B cell (primary cell): ENCODE results near the gene ASIC3. TPM values are rescaled to one million over a fixed set of nuclear protein-coding genes. Genes with fewer than 3 reads are reported as not detected.

ENCODE experiments used
- ATAC-seq: fragments of 200-7000 bp; cut with Tn5 transposase; one replicate; pipeline ENCODE4 v1.10.0; 2021; ENCODE audit warnings: low read depth, mild to moderate bottlenecking, moderate number of reproducible peaks, moderate library complexity
- CTCF ChIA-PET: fragments of 350-600 bp; sonication (Branson Sonifier 250); formaldehyde crosslinking; loops from one replicate; lab custom pipeline; 2021; ENCODE audit warnings: antibody characterized with exemption, inconsistent platforms; lab: Charles Lee
- POLR2A ChIA-PET: fragments of 350-600 bp; sonication (Branson Sonifier 250); formaldehyde crosslinking; loops from one replicate; lab custom pipeline; 2021; ENCODE audit warnings: antibody characterized with exemption; lab: Charles Lee
- DNase-seq: peaks from one replicate; pipeline ENCODE4 v3.0.0; 2013
- H2AFZ ChIP-seq: 2 replicates; pipeline ENCODE4 v1.6.1; 2012; ENCODE audit warnings: mild to moderate bottlenecking, low read depth, low read length; ENCODE audit not compliant: insufficient read depth, poor library complexity, severe bottlenecking
- H3K27ac ChIP-seq, 2 donors: 1 replicate in 1 of 2; 2 replicates in 1 of 2; pipeline ENCODE4 v1.5.1; 2012 to 2013; ENCODE audit warnings: low read length in 2 of 2, mild to moderate bottlenecking in 2 of 2, moderate library complexity in 1 of 2
- H3K27me3 ChIP-seq, 4 experiments: fragments of 200-600 bp in 1 of 4; sonication (generic) in 1 of 4; replicated peaks in 1 of 4; 1 replicate in 2 of 4; 2 replicates in 2 of 4; pipeline versions ENCODE4 v1.6.1 to v1.7.0; 2013 to 2016; ENCODE audit warnings: low read length in 3 of 4, mild to moderate bottlenecking in 2 of 4, mixed read lengths in 1 of 4, moderate library complexity in 1 of 4; ENCODE audit not compliant: insufficient read depth in 4 of 4, control insufficient read depth in 3 of 4; ENCODE audit errors: control extremely low read depth in 1 of 4
- H3K36me3 ChIP-seq, 2 experiments: replicated peaks in 1 of 2; 1 replicate in 1 of 2; 2 replicates in 1 of 2; pipeline versions ENCODE4 v1.6.1 to v1.7.1; 2013; ENCODE audit warnings: low read length in 1 of 2; ENCODE audit not compliant: insufficient read depth in 2 of 2, control insufficient read depth in 1 of 2; ENCODE audit errors: control extremely low read depth in 1 of 2, extremely low read depth in 1 of 2
- H3K4me1 ChIP-seq, 2 donors: fragments of 200-600 bp in 1 of 2; sonication (generic) in 1 of 2; 1 replicate in 1 of 2; 2 replicates in 1 of 2; pipeline versions ENCODE4 v1.5.1 to v1.6.1; 2013 to 2017; ENCODE audit warnings: low read length in 2 of 2; ENCODE audit not compliant: control insufficient read depth in 2 of 2, insufficient read depth in 2 of 2
- H3K4me2 ChIP-seq: replicated peaks from 2 replicates; pipeline ENCODE3; 2012; ENCODE audit warnings: mild to moderate bottlenecking, low read depth, low read length; ENCODE audit not compliant: poor library complexity, severe bottlenecking
- H3K4me3 ChIP-seq, 5 experiments: fragments of 200-600 bp in 1 of 5; sonication (generic) in 1 of 5; 1 replicate in 3 of 5; 2 replicates in 2 of 5; pipeline versions ENCODE4 v1.5.1 to v1.7.0; 2011 to 2016; ENCODE audit warnings: low read length in 4 of 5, mild to moderate bottlenecking in 4 of 5, low read depth in 2 of 5, control low read depth in 1 of 5, moderate library complexity in 1 of 5; ENCODE audit not compliant: insufficient read depth in 1 of 5; ENCODE audit errors: control extremely low read depth in 1 of 5, extremely low read depth in 1 of 5
- H3K79me2 ChIP-seq: fragments of 200-600 bp; sonication (generic); one replicate; pipeline ENCODE4 v1.6.0; 2016; ENCODE audit warnings: low read length; ENCODE audit not compliant: control insufficient read depth, insufficient read depth
- H3K9ac ChIP-seq: fragments of 200-600 bp; sonication (generic); 2 replicates; pipeline ENCODE4 v1.6.1; 2017; ENCODE audit warnings: mild to moderate bottlenecking, low read length, moderate library complexity
- H3K9me3 ChIP-seq, 3 donors: one replicate each; pipeline versions ENCODE4 v1.6.1 to v1.7.1; 2013; ENCODE audit warnings: low read length in 2 of 3; ENCODE audit not compliant: control insufficient read depth in 2 of 3, insufficient read depth in 1 of 3; ENCODE audit errors: control extremely low read depth in 1 of 3
- H4K20me1 ChIP-seq: 2 replicates; pipeline ENCODE4 v1.6.0; 2012; ENCODE audit warnings: mild to moderate bottlenecking, low read length; ENCODE audit not compliant: insufficient read depth, control insufficient read depth, poor library complexity, severe bottlenecking
- H3K27ac Mint-ChIP-seq: one replicate; pipeline ENCODE4 v1.8.0; 2021; ENCODE audit warnings: mixed read lengths
- H3K27me3 Mint-ChIP-seq: one replicate; pipeline ENCODE4 v1.8.0; 2021; ENCODE audit warnings: mixed read lengths
- H3K4me1 Mint-ChIP-seq: one replicate; pipeline ENCODE4 v1.8.0; 2021; ENCODE audit warnings: mixed read lengths
- H3K4me3 Mint-ChIP-seq: one replicate; pipeline ENCODE4 v1.8.0; 2021; ENCODE audit warnings: mixed read lengths
- H3K9me3 Mint-ChIP-seq: one replicate; pipeline ENCODE4 v1.8.0; 2022; ENCODE audit warnings: mixed read lengths; ENCODE audit not compliant: insufficient read depth
- EZH2 ChIP-seq: IDR thresholded peaks from 2 replicates; pipeline ENCODE4 v1.6.1; 2012; ENCODE audit warnings: borderline replicate concordance, low read depth, mild to moderate bottlenecking, moderate library complexity, low read length; ENCODE audit not compliant: insufficient read depth, poor library complexity, severe bottlenecking
- WGBS: methylation state at CpG from one replicate; pipeline ENCODE4 v1.1.5; 2013; ENCODE audit warnings: missing lambda C conversion rate; ENCODE audit not compliant: insufficient coverage; 5-methylcytosine and 5-hydroxymethylcytosine counted together
- intact Hi-C: fragments of 100-400 bp; cut with micrococcal nuclease; formaldehyde crosslinking; loops from one replicate; pipeline ENCODE4 v1.10.0; 2022
- polyA plus RNA-seq: library from polyadenylated mRNA; depleted of rRNA; stranded (reverse); fragments of >200 nt; gene quantifications from 2 replicates; pipeline ENCODE4 v1.2.3, GENCODE V29; 2012
- total RNA-seq, 2 donors: library from RNA; stranded (reverse); fragments of 120-200 nt in 1 of 2; gene quantifications; 1 replicate in 1 of 2; 2 replicates in 1 of 2; pipeline versions ENCODE4 v1.2.3 to v1.2.4, GENCODE V29; 2013 to 2022
- TF ChIP-seq, protein P1 (sequence below): fragments of 200-600 bp; IDR thresholded peaks from one replicate; pipeline ENCODE4 v1.8.0; 2022; ENCODE audit warnings: antibody characterized with exemption, mild to moderate bottlenecking

Gene ASIC3
- total and polyA plus RNA-seq, 2 donors (not counting 1 experiment from before 2014, with no cell fraction given): 4.8 to 5.0 TPM

DNA sequence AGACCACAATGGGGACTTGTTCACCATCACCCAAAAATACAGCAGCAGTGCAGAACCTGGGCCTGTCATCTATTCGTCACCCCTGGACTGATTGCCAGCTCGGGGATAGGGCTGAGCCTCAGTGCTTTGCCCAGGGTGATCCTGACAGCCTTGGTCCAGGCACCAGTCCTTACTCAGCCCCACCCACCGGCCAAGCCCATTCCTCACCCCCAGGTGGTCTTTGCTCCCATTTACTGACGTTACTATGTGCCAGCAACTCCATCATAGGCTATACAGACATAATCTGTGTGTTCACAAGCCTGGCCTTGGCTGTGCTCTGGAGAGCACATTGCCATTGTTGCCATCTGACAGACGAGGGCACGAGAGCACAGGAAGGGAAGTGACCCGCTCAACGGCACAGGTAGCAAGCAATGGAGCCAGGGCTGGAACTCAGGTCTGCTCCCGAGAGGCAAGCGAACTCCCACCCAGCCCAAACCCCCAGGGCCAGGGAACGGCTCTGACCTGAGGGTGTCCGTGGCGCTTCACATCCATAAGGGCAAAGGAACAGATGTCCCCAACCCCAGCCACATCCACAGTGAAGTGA is 30.9 kb upstream of the ASIC3 start:
- peaks cover 0 to 28% (median 0%) of the 10 kb centered on the region in 3 donors for H3K9me3 ChIP-seq
- H3K9ac ChIP-seq: peak overlapping the region; percentile 60
- no peaks in the 10 kb centered on the region for H4K20me1 ChIP-seq
- Mint-ChIP-seq H3K4me3 (peak overlapping the region; percentile 91), H3K4me1 (peaks cover 52% of the 10 kb centered on the region), H3K9me3 (no peaks in the 10 kb centered on the region), H3K27ac (no peak overlapping the region), H3K27me3 (peaks cover 25% of the 10 kb centered on the region)
- peaks cover 36 to 48% of the 10 kb centered on the region in 2 donors for H3K4me1 ChIP-seq
- peak overlapping the region; percentile 77 for H2AFZ ChIP-seq
- TF ChIP-seq EZH2: no peak
- TF ChIP-seq, protein P1, sequence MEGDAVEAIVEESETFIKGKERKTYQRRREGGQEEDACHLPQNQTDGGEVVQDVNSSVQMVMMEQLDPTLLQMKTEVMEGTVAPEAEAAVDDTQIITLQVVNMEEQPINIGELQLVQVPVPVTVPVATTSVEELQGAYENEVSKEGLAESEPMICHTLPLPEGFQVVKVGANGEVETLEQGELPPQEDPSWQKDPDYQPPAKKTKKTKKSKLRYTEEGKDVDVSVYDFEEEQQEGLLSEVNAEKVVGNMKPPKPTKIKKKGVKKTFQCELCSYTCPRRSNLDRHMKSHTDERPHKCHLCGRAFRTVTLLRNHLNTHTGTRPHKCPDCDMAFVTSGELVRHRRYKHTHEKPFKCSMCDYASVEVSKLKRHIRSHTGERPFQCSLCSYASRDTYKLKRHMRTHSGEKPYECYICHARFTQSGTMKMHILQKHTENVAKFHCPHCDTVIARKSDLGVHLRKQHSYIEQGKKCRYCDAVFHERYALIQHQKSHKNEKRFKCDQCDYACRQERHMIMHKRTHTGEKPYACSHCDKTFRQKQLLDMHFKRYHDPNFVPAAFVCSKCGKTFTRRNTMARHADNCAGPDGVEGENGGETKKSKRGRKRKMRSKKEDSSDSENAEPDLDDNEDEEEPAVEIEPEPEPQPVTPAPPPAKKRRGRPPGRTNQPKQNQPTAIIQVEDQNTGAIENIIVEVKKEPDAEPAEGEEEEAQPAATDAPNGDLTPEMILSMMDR: no peak
- WGBS: 47% methylated on average over 13 of the region's 13 CpGs
- H3K4me3 ChIP-seq: peak overlapping the region in 3 of 5 experiments; percentile 34 to 51 (median 51)
- no peaks in the 10 kb centered on the region for H3K36me3 ChIP-seq
- H3K27me3 ChIP-seq: peaks cover 0 to 47% (median 21%) of the 10 kb centered on the region in 4 experiments
- no peaks in the 10 kb centered on the region for H3K79me2 ChIP-seq
- CTCF ChIA-PET: interaction anchor here (0.6 to 3.9 kb wide), 17 partner anchors 8 to 1246 kb away, joined by 3 to 25 read pairs (median 5); partner anchors contain the start of gene ABCB8
- no peak overlapping the region for H3K27ac ChIP-seq
- peak overlapping the region; percentile 97 for H3K4me2 ChIP-seq
- DNase-seq (no peak), ATAC-seq (no peak)
- intact Hi-C loops: no loop called here
- POLR2A ChIA-PET: interaction anchor here (2.3 kb wide), 1 partner anchor 11 kb away, joined by 11 read pairs; the partner anchor contains the start of gene ABCB8

DNA sequence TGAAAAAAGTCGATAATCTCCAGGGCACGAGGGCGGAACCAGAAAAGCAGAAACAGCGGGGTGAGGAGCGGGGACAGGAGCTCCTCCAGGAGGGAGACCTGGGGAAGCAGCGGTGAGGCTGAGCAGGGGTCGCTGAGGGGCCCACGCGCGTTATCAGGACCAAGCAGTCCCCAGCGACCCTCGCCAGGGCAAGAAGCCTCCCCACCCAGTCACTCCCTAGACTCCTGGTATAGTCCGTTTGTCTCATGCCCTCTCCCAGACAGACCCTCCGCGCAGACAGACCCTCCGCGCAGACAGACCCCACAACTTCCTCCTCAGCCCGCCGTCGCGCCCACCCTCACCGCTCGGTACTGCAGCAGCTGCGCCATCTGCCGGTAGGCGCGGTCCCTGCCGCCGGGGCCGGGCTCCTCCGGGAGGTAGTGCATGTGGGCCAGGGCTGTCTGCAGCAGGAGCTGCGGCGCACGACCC is 30.3 kb upstream of the ASIC3 start:
- Mint-ChIP-seq H3K9me3 (no peaks in the 10 kb centered on the region), H3K4me1 (peaks cover 47% of the 10 kb centered on the region), H3K4me3 (peak overlapping the region; percentile 91), H3K27ac (peak overlapping the region; percentile 72), H3K27me3 (peaks cover 28% of the 10 kb centered on the region)
- Histone ChIP-seq H4K20me1 (no peaks in the 10 kb centered on the region), H3K27me3 (peaks cover 0 to 47% (median 21%) of the 10 kb centered on the region in 4 experiments), H3K4me1 (peaks cover 33 to 44% of the 10 kb centered on the region in 2 donors), H3K36me3 (no peaks in the 10 kb centered on the region), H3K27ac (no peak overlapping the region), H3K79me2 (no peaks in the 10 kb centered on the region), H3K9ac (peak overlapping the region; percentile 60), H3K4me2 (peak overlapping the region; percentile 97), H3K9me3 (peaks cover 0 to 25% (median 0%) of the 10 kb centered on the region in 3 donors), H3K4me3 (peak overlapping the region in 4 of 5 experiments; percentile 34 to 51 (median 42)), H2AFZ (peak overlapping the region; percentile 77)
- ChIA-PET CTCF (interaction anchor here (0.6 to 3.9 kb wide), 23 partner anchors 8 to 1247 kb away, joined by 3 to 25 read pairs (median 4); partner anchors contain the start of genes ABCB8, CDK5 and TMUB1), POLR2A (interaction anchor here (2.3 kb wide), 1 partner anchor 10 kb away, joined by 11 read pairs; the partner anchor contains the start of gene ABCB8)
- TF ChIP-seq EZH2: no peak
- TF ChIP-seq, protein P1: peak; percentile 98
- 4% methylated on average over 34 of the region's 34 CpGs for WGBS
- DNase-seq (peak; percentile 83), ATAC-seq (peak; percentile 68)
- intact Hi-C loops: loop anchor here (1.0 kb wide), 3 partner anchors 10 to 120 kb away; partner anchors contain the start of gene ABCB8
